ENCODE results near the gene GRIK4.

Gene GRIK4

DNA sequence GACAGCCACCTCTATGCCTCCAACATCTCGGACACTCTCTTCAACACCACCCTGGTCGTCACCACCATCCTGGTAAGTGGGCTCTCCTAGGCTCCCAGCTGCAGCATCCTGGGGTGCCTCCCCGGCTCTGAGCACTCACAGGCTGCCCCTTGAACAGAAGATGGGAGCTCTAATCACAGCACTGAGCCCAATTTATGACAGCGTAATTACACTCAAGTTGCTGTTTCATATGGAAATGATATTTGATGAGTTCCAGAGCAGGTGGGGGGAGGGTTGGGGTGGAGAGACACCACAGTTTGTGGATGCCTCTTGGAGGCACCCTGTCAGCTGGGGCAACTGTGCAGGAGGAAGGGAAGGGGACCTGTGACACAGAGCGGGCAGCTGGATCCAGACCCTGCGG, 387.0 kb downstream of the GRIK4 start:
- no peaks in the 10 kb centered on the region for H3K9me3 ChIP-seq
- H3K4me1 ChIP-seq, result peaks cover 3% of the 10 kb centered on the region
- H3K4me3 ChIP-seq, result no peak overlapping the region
- in situ Hi-C loops (cut with MboI; ENCODE audit: low sequenced_read_pairs), result no loop called here
- no peaks in the 10 kb centered on the region for H3K36me3 ChIP-seq (replicated peaks)
- DNase-seq (ENCODE audit: low spot score in 2 of 2), result no peak
- 0 out of 2 replicates have a peak, but pooled peaks cover 3% of the 10 kb centered on the region for H3K27me3 ChIP-seq (ENCODE audit: low read depth)

DNA sequence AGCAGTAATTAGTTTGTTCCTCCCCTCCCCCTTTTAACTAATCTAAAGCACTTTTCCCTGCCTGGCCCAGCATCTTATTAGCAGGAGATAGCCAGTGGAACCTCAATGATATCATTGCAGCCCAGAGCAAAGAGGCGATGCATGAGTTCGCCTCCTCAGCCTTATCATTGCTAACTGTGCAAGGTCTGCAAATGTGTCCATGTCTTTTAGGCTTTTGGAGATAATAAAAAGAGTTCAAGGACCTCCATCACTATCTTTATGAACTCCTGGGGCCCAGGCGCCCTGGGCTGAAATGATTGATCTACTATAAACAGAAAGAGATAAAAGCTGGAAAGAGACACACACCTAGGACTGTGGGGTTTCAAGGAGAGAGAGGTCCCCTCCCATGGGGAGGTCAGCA, 388.2 kb downstream of the GRIK4 start:
- in situ Hi-C loops (cut with MboI; ENCODE audit: low sequenced_read_pairs), result no loop called here
- Histone ChIP-seq H3K27me3 (ENCODE audit: low read depth) (0 out of 2 replicates have a peak, but pooled peaks cover 7% of the 10 kb centered on the region), H3K4me1 (no peaks in the 10 kb centered on the region), H3K36me3 (replicated peaks) (no peaks in the 10 kb centered on the region), H3K9me3 (no peaks in the 10 kb centered on the region), H3K4me3 (no peak overlapping the region)
- no peak for DNase-seq (ENCODE audit: low spot score in 2 of 2)

- no peaks in the 10 kb centered on the region for H3K9me3 ChIP-seq
- in situ Hi-C loops (cut with MboI; ENCODE audit: low sequenced_read_pairs), result no loop called here
- no peak for DNase-seq (ENCODE audit: low spot score in 2 of 2)
- no peaks in the 10 kb centered on the region for H3K36me3 ChIP-seq (replicated peaks)
- no peaks in the 10 kb centered on the region for H3K4me1 ChIP-seq
- H3K4me3 ChIP-seq, result no peak overlapping the region
- 0 out of 2 replicates have a peak, but pooled peaks cover 7% of the 10 kb centered on the region for H3K27me3 ChIP-seq (ENCODE audit: low read depth)
These were observed 389.1 kb downstream of the GRIK4 start for GRCh38 chr11:120900643-120901042.

GRCh38 chr11:120903686-120904085, 392.1 kb downstream of the GRIK4 start:
- Histone ChIP-seq H3K4me3 (no peak overlapping the region), H3K4me1 (no peaks in the 10 kb centered on the region), H3K27me3 (ENCODE audit: low read depth) (0 out of 2 replicates have a peak, but pooled peaks cover 7% of the 10 kb centered on the region), H3K9me3 (no peaks in the 10 kb centered on the region), H3K36me3 (replicated peaks) (no peaks in the 10 kb centered on the region)
- no peak for DNase-seq (ENCODE audit: low spot score in 2 of 2)
- in situ Hi-C loops (cut with MboI; ENCODE audit: low sequenced_read_pairs), result no loop called here

GRCh38 chr11:120904116-120904515, 392.6 kb downstream of the GRIK4 start:
- Histone ChIP-seq H3K36me3 (replicated peaks) (no peaks in the 10 kb centered on the region), H3K27me3 (ENCODE audit: low read depth) (0 out of 2 replicates have a peak, but pooled peaks cover 7% of the 10 kb centered on the region), H3K9me3 (no peaks in the 10 kb centered on the region), H3K4me1 (no peaks in the 10 kb centered on the region), H3K4me3 (no peak overlapping the region)
- in situ Hi-C loops (cut with MboI; ENCODE audit: low sequenced_read_pairs), result no loop called here
- DNase-seq (ENCODE audit: low spot score in 2 of 2), result no peak

GRCh38 chr11:120906766-120907165, 395.2 kb downstream of the GRIK4 start:
- no peak for DNase-seq (ENCODE audit: low spot score in 2 of 2)
- Histone ChIP-seq H3K27me3 (ENCODE audit: low read depth) (0 out of 2 replicates have a peak, but pooled peaks cover 7% of the 10 kb centered on the region), H3K36me3 (replicated peaks) (no peaks in the 10 kb centered on the region), H3K9me3 (no peaks in the 10 kb centered on the region), H3K4me1 (no peaks in the 10 kb centered on the region), H3K4me3 (no peak overlapping the region)
- in situ Hi-C loops (cut with MboI; ENCODE audit: low sequenced_read_pairs), result no loop called here

GRCh38 chr11:120907971-120908370, 396.4 kb downstream of the GRIK4 start:
- Histone ChIP-seq H3K9me3 (no peaks in the 10 kb centered on the region), H3K4me3 (no peak overlapping the region), H3K36me3 (replicated peaks) (no peaks in the 10 kb centered on the region), H3K4me1 (no peaks in the 10 kb centered on the region), H3K27me3 (ENCODE audit: low read depth) (0 out of 2 replicates have a peak, but pooled peaks cover 4% of the 10 kb centered on the region)
- in situ Hi-C loops (cut with MboI; ENCODE audit: low sequenced_read_pairs), result no loop called here
- no peak for DNase-seq (ENCODE audit: low spot score in 2 of 2)

GRCh38 chr11:120908461-120909181, 397.1 kb downstream of the GRIK4 start:
- H3K36me3 ChIP-seq (replicated peaks), result no peaks in the 10 kb centered on the region
- no peak for DNase-seq (ENCODE audit: low spot score in 2 of 2)
- no peaks in the 10 kb centered on the region for H3K9me3 ChIP-seq
- in situ Hi-C loops (cut with MboI; ENCODE audit: low sequenced_read_pairs), result no loop called here
- no peak overlapping the region for H3K4me3 ChIP-seq
- no peaks in the 10 kb centered on the region for H3K4me1 ChIP-seq
- 0 out of 2 replicates have a peak, but pooled peaks cover 4% of the 10 kb centered on the region for H3K27me3 ChIP-seq (ENCODE audit: low read depth)

- in situ Hi-C loops (cut with MboI; ENCODE audit: low sequenced_read_pairs), result no loop called here
- H3K9me3 ChIP-seq, result no peaks in the 10 kb centered on the region
- no peaks in the 10 kb centered on the region for H3K4me1 ChIP-seq
- H3K4me3 ChIP-seq, result no peak overlapping the region
- H3K27me3 ChIP-seq (ENCODE audit: low read depth), result no peaks in the 10 kb centered on the region
- no peaks in the 10 kb centered on the region for H3K36me3 ChIP-seq (replicated peaks)
- no peak for DNase-seq (ENCODE audit: low spot score in 2 of 2)
These were observed 398.3 kb downstream of the GRIK4 start for GRCh38 chr11:120909676-120910416.

GRCh38 chr11:120911943-120912342, 400.4 kb downstream of the GRIK4 start:
- in situ Hi-C loops (cut with MboI; ENCODE audit: low sequenced_read_pairs), result no loop called here
- no peak for DNase-seq (ENCODE audit: low spot score in 2 of 2)
- H3K27me3 ChIP-seq (ENCODE audit: low read depth), result 0 out of 2 replicates have a peak, but pooled peaks cover 8% of the 10 kb centered on the region
- H3K4me1 ChIP-seq, result no peaks in the 10 kb centered on the region
- no peaks in the 10 kb centered on the region for H3K9me3 ChIP-seq
- no peaks in the 10 kb centered on the region for H3K36me3 ChIP-seq (replicated peaks)
- no peak overlapping the region for H3K4me3 ChIP-seq

- in situ Hi-C loops (cut with MboI; ENCODE audit: low sequenced_read_pairs), result no loop called here
- Histone ChIP-seq H3K36me3 (replicated peaks) (no peaks in the 10 kb centered on the region), H3K27me3 (ENCODE audit: low read depth) (0 out of 2 replicates have a peak, but pooled peaks cover 8% of the 10 kb centered on the region), H3K4me3 (no peak overlapping the region), H3K9me3 (no peaks in the 10 kb centered on the region), H3K4me1 (no peaks in the 10 kb centered on the region)
- peak in 1 of 2 experiments; percentile 44 for DNase-seq (ENCODE audit: low spot score in 2 of 2)
These were observed 401.0 kb downstream of the GRIK4 start for GRCh38 chr11:120912504-120912903.

DNA sequence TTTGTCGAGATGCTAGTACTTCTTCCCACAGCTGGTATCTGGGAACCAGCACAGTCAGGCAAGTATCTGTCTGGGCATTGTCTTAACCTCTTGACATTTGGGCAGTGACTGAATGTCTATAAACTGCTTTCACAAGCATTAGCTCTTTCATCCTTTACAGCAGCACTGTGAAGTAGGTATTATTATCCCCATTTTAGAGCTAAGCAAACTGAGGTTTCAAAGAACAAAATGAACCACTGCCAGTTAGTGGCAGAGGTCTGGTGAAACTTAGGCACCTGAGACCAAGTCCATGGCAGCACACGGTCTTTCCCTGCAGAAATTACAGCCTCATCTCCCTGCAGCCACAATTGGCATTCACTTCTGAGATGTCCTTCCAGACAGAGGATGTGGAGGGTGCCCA, 401.4 kb downstream of the GRIK4 start:
- no peak for DNase-seq (ENCODE audit: low spot score in 2 of 2)
- in situ Hi-C loops (cut with MboI; ENCODE audit: low sequenced_read_pairs), result no loop called here
- Histone ChIP-seq H3K9me3 (no peaks in the 10 kb centered on the region), H3K4me1 (no peaks in the 10 kb centered on the region), H3K36me3 (replicated peaks) (no peaks in the 10 kb centered on the region), H3K4me3 (no peak overlapping the region), H3K27me3 (ENCODE audit: low read depth) (0 out of 2 replicates have a peak, but pooled peaks cover 8% of the 10 kb centered on the region)

- Histone ChIP-seq H3K27me3 (ENCODE audit: low read depth) (0 out of 2 replicates have a peak, but pooled peaks cover 8% of the 10 kb centered on the region), H3K4me1 (no peaks in the 10 kb centered on the region), H3K4me3 (no peak overlapping the region), H3K9me3 (no peaks in the 10 kb centered on the region), H3K36me3 (replicated peaks) (no peaks in the 10 kb centered on the region)
- DNase-seq (ENCODE audit: low spot score in 2 of 2), result no peak
- in situ Hi-C loops (cut with MboI; ENCODE audit: low sequenced_read_pairs), result no loop called here
These were observed 402.5 kb downstream of the GRIK4 start for GRCh38 chr11:120914021-120914420.

DNA sequence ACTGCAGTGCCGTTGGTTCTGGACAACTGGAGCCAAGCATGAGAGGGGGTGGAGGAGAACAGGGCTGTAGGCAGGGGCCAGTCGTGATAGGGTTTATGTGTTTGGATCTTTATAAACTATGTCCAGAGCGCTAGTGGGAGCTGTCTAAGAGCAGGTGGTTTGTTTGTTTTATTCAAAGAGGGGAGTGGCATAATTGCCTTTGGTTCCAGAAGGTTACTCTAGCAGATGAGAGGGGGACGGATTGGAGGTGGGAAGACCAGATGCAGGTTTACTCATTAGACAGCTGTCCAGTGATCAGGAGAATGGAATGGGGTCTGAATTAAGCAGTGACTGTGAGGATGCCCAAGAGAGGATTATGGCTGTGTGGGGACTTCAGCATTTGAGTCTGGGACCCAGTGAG, 403.1 kb downstream of the GRIK4 start:
- Histone ChIP-seq H3K4me3 (no peak overlapping the region), H3K4me1 (no peaks in the 10 kb centered on the region), H3K27me3 (ENCODE audit: low read depth) (0 out of 2 replicates have a peak, but pooled peaks cover 8% of the 10 kb centered on the region), H3K9me3 (no peaks in the 10 kb centered on the region), H3K36me3 (replicated peaks) (no peaks in the 10 kb centered on the region)
- in situ Hi-C loops (cut with MboI; ENCODE audit: low sequenced_read_pairs), result no loop called here
- no peak for DNase-seq (ENCODE audit: low spot score in 2 of 2)
